Liver (tissue), 9 donors: ENCODE results near the gene SLC25A33. TPM values are rescaled to one million over a fixed set of nuclear protein-coding genes. Genes with fewer than 3 reads are reported as not detected.

Experiments
- DNase-seq: peaks from one replicate; pipeline ENCODE4 v3.0.0-alpha.2; 2017; ENCODE audit warnings: low spot score
- H3K27ac ChIP-seq, 2 donors: one replicate each; pipeline ENCODE4 v1.7.0; 2013; ENCODE audit warnings: inconsistent platforms in 2 of 2, low read length in 2 of 2, control low read depth in 1 of 2, low read depth in 1 of 2, mild to moderate bottlenecking in 1 of 2
- H3K27me3 ChIP-seq, 4 donors: one replicate each; pipeline versions ENCODE4 v1.6.1 to v1.7.0; 2013; ENCODE audit warnings: low read length in 3 of 4, inconsistent platforms in 1 of 4, mild to moderate bottlenecking in 1 of 4, moderate library complexity in 1 of 4; ENCODE audit not compliant: control insufficient read depth in 4 of 4, insufficient read depth in 4 of 4
- H3K36me3 ChIP-seq, 4 donors: one replicate each; pipeline versions ENCODE4 v1.6.1 to v1.7.0; 2013; ENCODE audit warnings: low read length in 3 of 4, mild to moderate bottlenecking in 3 of 4, low read depth in 1 of 4, moderate library complexity in 1 of 4; ENCODE audit not compliant: control insufficient read depth in 4 of 4, insufficient read depth in 3 of 4
- H3K4me1 ChIP-seq, 4 donors: one replicate each; pipeline versions ENCODE4 v1.6.1 to v1.7.0; 2013; ENCODE audit warnings: low read length in 3 of 4, mild to moderate bottlenecking in 3 of 4, moderate library complexity in 1 of 4; ENCODE audit not compliant: control insufficient read depth in 4 of 4, insufficient read depth in 4 of 4
- H3K4me3 ChIP-seq, 3 donors: one replicate each; pipeline versions ENCODE4 v1.6.1 to v1.7.0; 2013; ENCODE audit warnings: low read length in 3 of 3, control low read depth in 1 of 3, low read depth in 1 of 3, mild to moderate bottlenecking in 1 of 3
- H3K9ac ChIP-seq, 2 donors: one replicate each; pipeline ENCODE4 v1.7.0; 2013; ENCODE audit warnings: low read length in 2 of 2, mild to moderate bottlenecking in 2 of 2, moderate library complexity in 2 of 2, control low read depth in 1 of 2, low read depth in 1 of 2
- H3K9me3 ChIP-seq, 4 donors: one replicate each; pipeline versions ENCODE4 v1.6.1 to v1.7.0; 2013; ENCODE audit warnings: low read length in 3 of 4; ENCODE audit not compliant: control insufficient read depth in 4 of 4
- ATF3 ChIP-seq: IDR thresholded peaks from 2 replicates; pipeline ENCODE4 v1.6.1; 2016; ENCODE audit warnings: antibody characterized with exemption
- EGR1 ChIP-seq, 2 donors: IDR thresholded peaks; 2 replicates each; pipeline ENCODE4 v1.6.1; 2016 to 2018; ENCODE audit warnings: antibody characterized with exemption in 2 of 2, low read depth in 2 of 2
- GABPA ChIP-seq, 2 donors: IDR thresholded peaks in 1 of 2; conservative IDR thresholded peaks in 1 of 2; 2 replicates each; pipeline ENCODE4 v1.6.1; 2016; ENCODE audit warnings: antibody characterized with exemption in 2 of 2, mild to moderate bottlenecking in 1 of 2, moderate library complexity in 1 of 2
- HNF4A ChIP-seq, 2 donors: conservative IDR thresholded peaks; 2 replicates each; pipeline ENCODE4 v1.6.1; 2016; ENCODE audit warnings: antibody characterized with exemption in 2 of 2, mild to moderate bottlenecking in 2 of 2
- JUND ChIP-seq, 2 donors: IDR thresholded peaks; 2 replicates each; pipeline ENCODE4 v1.6.1; 2016; ENCODE audit warnings: antibody characterized with exemption in 2 of 2
- REST ChIP-seq: IDR thresholded peaks from 2 replicates; pipeline ENCODE4 v1.6.1; 2016; ENCODE audit warnings: antibody characterized with exemption, mild to moderate bottlenecking
- RXRA ChIP-seq, 2 donors: IDR thresholded peaks; 2 replicates each; pipeline ENCODE4 v1.6.1; 2017 to 2018; ENCODE audit warnings: antibody characterized with exemption in 2 of 2, mild to moderate bottlenecking in 1 of 2
- SP1 ChIP-seq: IDR thresholded peaks from 2 replicates; pipeline ENCODE4 v1.6.1; 2018; ENCODE audit warnings: antibody characterized with exemption, mild to moderate bottlenecking
- TAF1 ChIP-seq: conservative IDR thresholded peaks from 2 replicates; pipeline ENCODE4 v1.6.1; 2016; ENCODE audit warnings: antibody characterized with exemption, mild to moderate bottlenecking
- YY1 ChIP-seq: IDR thresholded peaks from 2 replicates; pipeline ENCODE4 v1.6.1; 2016; ENCODE audit warnings: antibody characterized with exemption, mild to moderate bottlenecking
- ZBTB33 ChIP-seq: IDR thresholded peaks from 2 replicates; pipeline ENCODE4 v1.6.1; 2016; ENCODE audit warnings: antibody characterized with exemption
- WGBS: extraction: QIAGEN DNeasy Blood & Tissue Kit; methylation state at CpG from one replicate; pipeline ENCODE4 v1.1.7; 2013; 5-methylcytosine and 5-hydroxymethylcytosine counted together
- polyA plus RNA-seq, 2 donors: library from polyadenylated mRNA; stranded (reverse) in 1 of 2; unstranded in 1 of 2; fragments of 200-250 nt in 1 of 2; fragments of >200 nt in 1 of 2; fragmentation: Nextera tagmentation in 1 of 2; extraction: Ambion mirVana in 1 of 2; gene quantifications; one replicate each; pipeline versions ENCODE4 v1.2.1 to v1.2.3, GENCODE V29; 2013 to 2015
- total RNA-seq, 2 donors: library from RNA; depleted of rRNA; stranded (reverse); fragments of >200 nt; gene quantifications; one replicate each; pipeline ENCODE4 v1.2.3, GENCODE V29; 2014
- TF ChIP-seq, protein P1 (sequence below): IDR thresholded peaks from 2 replicates; pipeline ENCODE4 v1.6.1; 2016; ENCODE audit warnings: antibody characterized with exemption
- TF ChIP-seq, protein P2 (sequence below): fragments of 150-350 bp; IDR thresholded peaks from 2 replicates; pipeline ENCODE4 v1.5.1; 2017; ENCODE audit warnings: improper control_type of control experiment, low read depth, low read length; ENCODE audit not compliant: missing input control
- donor health status: healthy.
- donor health status: healthy.
- donor health status: healthy.
- donor health status: healthy.
- donor health status: healthy.

The SLC25A33 gene, protein sequence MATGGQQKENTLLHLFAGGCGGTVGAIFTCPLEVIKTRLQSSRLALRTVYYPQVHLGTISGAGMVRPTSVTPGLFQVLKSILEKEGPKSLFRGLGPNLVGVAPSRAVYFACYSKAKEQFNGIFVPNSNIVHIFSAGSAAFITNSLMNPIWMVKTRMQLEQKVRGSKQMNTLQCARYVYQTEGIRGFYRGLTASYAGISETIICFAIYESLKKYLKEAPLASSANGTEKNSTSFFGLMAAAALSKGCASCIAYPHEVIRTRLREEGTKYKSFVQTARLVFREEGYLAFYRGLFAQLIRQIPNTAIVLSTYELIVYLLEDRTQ
- total RNA-seq (10 to 100 TPM in 1 of 2 donors, 1 to 10 TPM in 1; 6.9 to 19.1 TPM), polyA plus RNA-seq (10 to 100 TPM in 1 of 2 donors, 1 to 10 TPM in 1; 9.0 to 12.3 TPM)

DNA sequence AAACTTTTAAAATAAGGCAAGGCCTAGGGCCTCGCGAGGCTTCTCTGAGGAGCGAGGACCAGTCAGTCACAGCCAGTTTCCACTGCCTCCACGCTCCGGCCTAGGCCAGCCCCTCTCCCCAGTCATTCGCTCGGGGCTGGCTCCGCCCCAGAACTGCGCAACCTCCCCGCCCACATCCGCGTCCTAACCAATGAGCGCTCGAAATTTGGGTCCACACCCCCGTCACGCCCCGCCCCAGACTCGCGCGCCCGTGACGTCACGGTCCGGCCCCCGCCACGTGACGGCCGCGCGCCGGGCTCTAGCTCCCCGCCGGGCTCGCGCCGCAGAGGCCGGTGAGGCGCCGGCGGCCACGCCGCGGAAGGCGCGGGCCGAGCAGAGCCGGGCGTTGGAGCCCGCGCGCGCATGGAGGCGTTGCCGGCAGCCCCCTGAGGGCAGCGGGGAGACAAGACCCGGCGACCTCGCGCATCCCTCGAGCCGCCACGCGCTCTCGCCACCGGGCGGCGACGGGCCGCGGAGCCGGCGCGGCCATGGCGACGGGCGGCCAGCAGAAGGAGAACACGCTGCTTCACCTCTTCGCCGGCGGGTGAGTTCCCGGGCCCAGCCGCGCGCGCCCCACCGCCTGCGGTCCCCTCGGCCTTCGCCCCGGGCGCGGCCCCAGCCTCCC lies at the start of gene SLC25A33:
TSS of gene SLC25A33 (plus strand) at position 301 of the 664 bp plus-strand sequence. CDS start at position 528, 227 bp downstream.
- H3K4me1 ChIP-seq, result peaks cover 11 to 28% (median 19%) of the 10 kb centered on the region in 4 donors
- TF ChIP-seq JUND (IDR thresholded peaks at IDR 0.05) (no peak), HNF4A (conservative IDR thresholded peaks at IDR 0.05) (peak in 1 of 2 donors; percentile 19), RXRA (IDR thresholded peaks at IDR 0.05) (peak in 1 of 2 donors; percentile 38), EGR1 (IDR thresholded peaks at IDR 0.05; ENCODE audit: low read depth in 2 of 2) (no peak), TAF1 (peak; percentile 33), YY1 (peak; percentile 88), ZBTB33 (peak; percentile 95), ATF3 (no peak), GABPA (IDR thresholded peaks at IDR 0.05 in 1 of 2, conservative IDR thresholded peaks at IDR 0.05 in 1 of 2) (no peak), REST (peak; percentile 38), SP1 (peak; percentile 79)
- TF ChIP-seq, protein P1, sequence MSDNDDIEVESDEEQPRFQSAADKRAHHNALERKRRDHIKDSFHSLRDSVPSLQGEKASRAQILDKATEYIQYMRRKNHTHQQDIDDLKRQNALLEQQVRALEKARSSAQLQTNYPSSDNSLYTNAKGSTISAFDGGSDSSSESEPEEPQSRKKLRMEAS, result peak; percentile 10
- TF ChIP-seq, protein P2, sequence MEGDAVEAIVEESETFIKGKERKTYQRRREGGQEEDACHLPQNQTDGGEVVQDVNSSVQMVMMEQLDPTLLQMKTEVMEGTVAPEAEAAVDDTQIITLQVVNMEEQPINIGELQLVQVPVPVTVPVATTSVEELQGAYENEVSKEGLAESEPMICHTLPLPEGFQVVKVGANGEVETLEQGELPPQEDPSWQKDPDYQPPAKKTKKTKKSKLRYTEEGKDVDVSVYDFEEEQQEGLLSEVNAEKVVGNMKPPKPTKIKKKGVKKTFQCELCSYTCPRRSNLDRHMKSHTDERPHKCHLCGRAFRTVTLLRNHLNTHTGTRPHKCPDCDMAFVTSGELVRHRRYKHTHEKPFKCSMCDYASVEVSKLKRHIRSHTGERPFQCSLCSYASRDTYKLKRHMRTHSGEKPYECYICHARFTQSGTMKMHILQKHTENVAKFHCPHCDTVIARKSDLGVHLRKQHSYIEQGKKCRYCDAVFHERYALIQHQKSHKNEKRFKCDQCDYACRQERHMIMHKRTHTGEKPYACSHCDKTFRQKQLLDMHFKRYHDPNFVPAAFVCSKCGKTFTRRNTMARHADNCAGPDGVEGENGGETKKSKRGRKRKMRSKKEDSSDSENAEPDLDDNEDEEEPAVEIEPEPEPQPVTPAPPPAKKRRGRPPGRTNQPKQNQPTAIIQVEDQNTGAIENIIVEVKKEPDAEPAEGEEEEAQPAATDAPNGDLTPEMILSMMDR, result no peak
- H3K9ac ChIP-seq, result peak within 1 kb of the TSS; percentile 45 to 73
- no peaks in the 10 kb centered on the region for H3K9me3 ChIP-seq
- peak within 1 kb of the TSS; percentile 83 to 99 (median 90) for H3K4me3 ChIP-seq
- no peaks in the 10 kb centered on the region for H3K27me3 ChIP-seq
- DNase-seq, result peak; percentile 99
- peak within 1 kb of the TSS; percentile 51 to 83 for H3K27ac ChIP-seq
- WGBS, result under 1% methylated on average over 92 of the region's 92 CpGs
- no peaks in the 10 kb centered on the region for H3K36me3 ChIP-seq
